WTC11 (cell line): ENCODE data around the gene NEMP2.

Experiments used
- E2F5 ChIP-seq: sonication (generic); formaldehyde crosslinking; IDR thresholded peaks from 2 replicates; pipeline ENCODE4 v1.8.1; 2022; ENCODE audit warnings: mild to moderate bottlenecking, moderate library complexity, missing genetic modification reagents
- ETV6 ChIP-seq: sonication (generic); formaldehyde crosslinking; IDR thresholded peaks from 2 replicates; pipeline ENCODE4 v1.8.1; 2022; ENCODE audit warnings: mild to moderate bottlenecking, missing genetic modification reagents
- FOXJ3 ChIP-seq: sonication (generic); formaldehyde crosslinking; IDR thresholded peaks from 2 replicates; pipeline ENCODE4 v1.9.0; 2021; ENCODE audit warnings: missing genetic modification reagents, mild to moderate bottlenecking, borderline replicate concordance
- GABPB1 ChIP-seq: sonication (generic); formaldehyde crosslinking; IDR thresholded peaks from 2 replicates; pipeline ENCODE4 v1.8.1; 2023; ENCODE audit warnings: mild to moderate bottlenecking, missing genetic modification reagents
- NR3C1 ChIP-seq: sonication (generic); formaldehyde crosslinking; conservative IDR thresholded peaks from 2 replicates; pipeline ENCODE4 v1.8.1; 2023; ENCODE audit warnings: low read depth, mild to moderate bottlenecking, missing genetic modification reagents
- TEAD4 ChIP-seq: sonication (generic); formaldehyde crosslinking; IDR thresholded peaks from 2 replicates; pipeline ENCODE4 v1.8.0; 2022; ENCODE audit warnings: mild to moderate bottlenecking, missing genetic modification reagents
- USF2 ChIP-seq: sonication (generic); formaldehyde crosslinking; IDR thresholded peaks from 2 replicates; pipeline ENCODE4 v1.8.1; 2023; ENCODE audit warnings: mild to moderate bottlenecking, missing genetic modification reagents, moderate library complexity
- TF ChIP-seq, protein P1 (sequence below): fragments of 200-600 bp; IDR thresholded peaks from 2 replicates; pipeline ENCODE4 v1.8.0; 2022; ENCODE audit warnings: antibody characterized with exemption

DNA sequence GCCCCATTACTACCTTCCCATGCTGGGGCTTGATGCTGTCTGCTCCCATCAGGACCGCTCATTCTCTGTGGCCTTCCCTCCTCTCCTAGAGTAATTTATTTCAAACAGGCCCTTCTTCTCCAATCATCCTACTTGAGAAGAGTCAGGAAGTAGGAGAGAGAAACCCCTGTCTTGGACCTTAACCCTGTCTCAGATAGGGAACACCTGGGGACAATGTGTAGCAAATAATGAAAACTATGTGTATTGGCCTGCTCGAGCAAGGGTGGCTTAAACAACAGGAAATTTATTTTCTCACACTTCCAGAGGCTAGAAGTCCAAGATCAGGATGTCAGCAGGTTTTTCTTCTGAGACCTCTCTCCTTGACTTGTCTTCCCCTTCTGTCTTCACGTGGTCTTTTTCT, 26.6 kb upstream of the NEMP2 start:
- TF ChIP-seq FOXJ3 (no peak), TEAD4 (CRISPR knock-in tag) (no peak), NR3C1 (no peak), USF2 (CRISPR knock-in tag) (no peak), GABPB1 (CRISPR knock-in tag) (no peak), ETV6 (no peak), E2F5 (no peak)
- TF ChIP-seq, protein P1, sequence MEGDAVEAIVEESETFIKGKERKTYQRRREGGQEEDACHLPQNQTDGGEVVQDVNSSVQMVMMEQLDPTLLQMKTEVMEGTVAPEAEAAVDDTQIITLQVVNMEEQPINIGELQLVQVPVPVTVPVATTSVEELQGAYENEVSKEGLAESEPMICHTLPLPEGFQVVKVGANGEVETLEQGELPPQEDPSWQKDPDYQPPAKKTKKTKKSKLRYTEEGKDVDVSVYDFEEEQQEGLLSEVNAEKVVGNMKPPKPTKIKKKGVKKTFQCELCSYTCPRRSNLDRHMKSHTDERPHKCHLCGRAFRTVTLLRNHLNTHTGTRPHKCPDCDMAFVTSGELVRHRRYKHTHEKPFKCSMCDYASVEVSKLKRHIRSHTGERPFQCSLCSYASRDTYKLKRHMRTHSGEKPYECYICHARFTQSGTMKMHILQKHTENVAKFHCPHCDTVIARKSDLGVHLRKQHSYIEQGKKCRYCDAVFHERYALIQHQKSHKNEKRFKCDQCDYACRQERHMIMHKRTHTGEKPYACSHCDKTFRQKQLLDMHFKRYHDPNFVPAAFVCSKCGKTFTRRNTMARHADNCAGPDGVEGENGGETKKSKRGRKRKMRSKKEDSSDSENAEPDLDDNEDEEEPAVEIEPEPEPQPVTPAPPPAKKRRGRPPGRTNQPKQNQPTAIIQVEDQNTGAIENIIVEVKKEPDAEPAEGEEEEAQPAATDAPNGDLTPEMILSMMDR = no peak
